GM08714 (cell line): ENCODE data around the gene TSC2.
"Not testable (repeated sequence)": the region's sequence is repeated elsewhere in the genome, so short reads cannot be mapped to it uniquely, and the experiment has no call there.

ENCODE experiments used
- H3K4me3 ChIP-seq: fragments of 200-500 bp; sonication (Bioruptor generic); 2 replicates; pipeline ENCODE4 v1.5.1; 2014; ENCODE audit warnings: mild to moderate bottlenecking, low read length, inconsistent platforms
- ZNF274 ChIP-seq: IDR thresholded peaks from 2 replicates; pipeline ENCODE4 v1.6.1; 2012; ENCODE audit warnings: mild to moderate bottlenecking, low read depth, low read length

Gene TSC2

DNA sequence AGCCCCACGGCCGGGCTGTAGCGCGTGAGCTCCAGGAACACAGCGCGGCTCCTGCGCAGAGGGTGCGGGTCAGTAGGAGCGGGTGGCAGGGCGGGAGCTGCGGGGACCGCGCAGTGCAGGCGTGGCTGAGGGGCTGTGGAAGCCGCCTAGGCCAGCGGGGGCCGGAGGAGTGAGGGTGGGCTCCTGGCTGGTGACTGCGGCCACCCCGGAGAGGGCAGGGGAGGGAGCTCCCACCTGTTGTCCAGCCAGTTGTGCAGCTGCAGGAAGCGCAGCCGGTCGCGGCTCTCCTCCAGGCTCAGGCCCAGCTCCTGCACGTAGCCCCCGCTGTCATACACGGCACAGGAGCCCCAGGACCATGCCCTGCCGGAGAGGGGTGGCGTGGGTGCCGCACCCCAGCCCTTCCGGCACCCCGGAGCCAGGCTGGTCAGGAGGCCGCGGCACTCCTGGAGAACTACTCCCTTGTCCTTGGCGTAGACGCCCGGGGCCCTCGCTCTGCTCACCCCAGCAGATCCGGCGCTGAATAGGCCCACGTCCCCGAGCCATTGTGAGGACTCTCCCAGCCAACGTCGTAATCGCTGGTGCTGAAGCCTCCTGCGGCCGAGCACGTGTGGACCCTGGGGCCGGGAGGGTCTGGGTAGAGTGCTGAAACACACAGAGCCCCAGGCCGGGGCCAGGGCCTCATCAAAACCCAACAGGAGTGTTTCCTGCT, 43.9 kb downstream of the TSC2 start:
- H3K4me3 ChIP-seq = no peak overlapping the region
- TF ChIP-seq ZNF274 = no peak

DNA sequence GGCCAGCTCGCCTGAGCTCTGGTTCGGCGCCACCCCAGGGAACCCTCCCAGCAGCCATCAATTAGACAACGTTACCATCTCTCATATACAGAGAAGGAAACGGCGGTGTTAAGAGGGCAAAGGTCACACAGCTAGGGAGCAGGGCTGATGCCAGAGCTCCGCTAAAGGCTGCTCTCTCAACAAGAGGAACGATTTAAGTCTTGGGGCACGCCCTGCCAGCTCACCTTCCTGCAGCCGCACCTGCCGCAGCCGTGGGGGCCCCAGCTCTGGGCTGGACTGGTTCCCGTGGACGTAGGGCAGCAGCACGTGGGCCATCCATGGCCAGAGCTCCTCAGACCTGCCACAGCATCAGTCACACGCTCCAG, 44.5 kb downstream of the TSC2 start:
- H3K4me3 ChIP-seq = no peak overlapping the region
- no peak for TF ChIP-seq ZNF274

DNA sequence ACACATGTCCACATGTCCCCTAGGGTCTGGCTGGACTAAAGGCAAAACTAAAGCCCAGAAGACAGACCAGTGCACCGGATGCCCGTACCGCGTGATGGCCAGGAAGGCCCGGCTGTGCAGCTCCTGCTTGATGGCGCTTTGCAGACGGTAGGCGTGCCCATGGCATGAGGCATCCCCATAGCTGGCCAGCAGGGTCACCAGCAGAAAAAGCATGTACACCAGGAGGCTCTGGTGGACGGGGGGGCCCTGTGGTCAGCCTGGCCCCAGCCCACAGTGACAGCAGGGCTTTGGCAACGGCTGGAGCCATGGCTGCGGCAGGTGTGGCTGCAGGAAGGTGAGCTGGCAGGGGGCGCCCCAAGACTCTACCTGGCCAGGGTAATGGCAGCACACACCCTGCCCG, 45.1 kb downstream of the TSC2 start:
- H3K4me3 ChIP-seq = no peak overlapping the region
- no peak for TF ChIP-seq ZNF274

DNA sequence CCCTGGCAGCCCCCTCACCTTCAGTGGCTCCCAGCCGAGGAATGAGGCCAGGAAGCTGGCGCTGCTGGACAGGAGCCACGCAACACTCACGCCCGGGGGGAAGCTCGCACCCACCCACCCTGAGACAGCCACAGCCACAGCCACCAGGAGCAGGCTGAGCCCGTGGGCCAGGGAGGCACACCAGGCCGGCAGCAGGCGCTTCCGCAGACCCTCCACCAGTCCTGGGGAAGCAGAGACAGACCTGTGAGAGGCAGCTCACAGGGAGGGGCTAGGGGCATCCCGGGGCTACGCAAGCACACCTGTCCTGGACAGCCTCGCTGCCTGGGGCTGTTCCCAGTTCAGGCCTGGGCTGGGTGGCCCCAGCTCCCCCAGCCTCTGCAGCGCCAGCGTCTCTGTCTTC, 46.0 kb downstream of the TSC2 start:
- no peak for TF ChIP-seq ZNF274
- no peak overlapping the region for H3K4me3 ChIP-seq

DNA sequence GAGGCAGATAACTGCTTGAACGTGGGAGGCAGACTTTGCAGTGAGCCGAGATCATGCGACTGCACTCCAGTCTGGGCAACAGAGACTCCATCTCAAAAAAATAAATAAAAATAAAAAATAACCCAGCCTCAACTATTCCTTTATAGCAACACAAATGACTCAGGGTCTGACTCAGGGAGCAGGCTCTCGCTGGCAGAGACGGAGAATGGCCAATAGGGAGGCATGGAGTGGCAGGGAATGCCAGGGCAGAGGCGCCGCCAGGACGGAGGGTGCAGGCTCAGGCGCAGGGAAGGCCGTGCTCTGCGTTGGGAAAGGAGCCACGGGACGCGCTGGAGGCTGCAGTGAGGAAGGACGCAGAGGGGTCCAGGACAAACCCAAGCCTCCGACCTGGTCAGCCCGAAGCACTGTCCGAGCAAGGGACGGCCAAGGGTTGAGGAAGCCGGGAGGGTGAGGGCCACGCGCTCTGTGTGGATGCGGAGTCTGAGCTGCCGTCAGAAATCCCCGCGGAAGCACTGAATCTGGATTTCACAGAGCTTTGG, 47.6 kb downstream of the TSC2 start:
- no peak for TF ChIP-seq ZNF274
- H3K4me3 ChIP-seq = no peak overlapping the region

DNA sequence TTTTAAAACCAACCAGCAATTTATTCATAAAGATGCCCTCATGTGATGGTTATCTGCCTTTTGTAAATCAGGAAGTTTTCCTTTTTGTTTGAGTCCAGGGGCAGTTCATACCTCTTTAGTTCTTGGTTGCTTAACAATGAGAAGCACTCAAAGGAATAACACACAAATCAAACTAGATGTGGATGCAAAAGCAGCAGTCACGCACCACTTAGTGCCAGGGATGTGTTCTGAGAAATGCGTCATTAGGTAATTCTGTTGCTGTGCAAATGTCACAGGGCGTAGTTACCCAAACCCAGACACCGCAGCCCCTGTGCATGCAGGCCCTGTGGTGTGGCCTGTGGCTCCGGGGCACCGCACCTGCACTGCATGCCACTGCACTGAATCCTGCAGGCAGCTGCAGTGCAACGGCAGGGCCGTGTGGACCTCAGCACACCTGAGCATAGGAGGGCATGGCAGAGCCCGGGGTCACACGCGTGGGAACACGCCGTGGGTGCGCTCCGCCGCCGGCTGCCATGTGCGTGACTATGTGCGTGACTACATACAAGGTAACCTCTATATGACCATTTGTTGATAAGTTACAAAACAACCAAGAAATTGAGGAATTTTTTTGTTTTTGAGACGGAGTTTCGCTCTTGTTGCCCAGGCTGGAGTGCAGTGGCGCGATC, 48.3 kb downstream of the TSC2 start:
- H3K4me3 ChIP-seq = no peak overlapping the region
- no peak for TF ChIP-seq ZNF274

DNA sequence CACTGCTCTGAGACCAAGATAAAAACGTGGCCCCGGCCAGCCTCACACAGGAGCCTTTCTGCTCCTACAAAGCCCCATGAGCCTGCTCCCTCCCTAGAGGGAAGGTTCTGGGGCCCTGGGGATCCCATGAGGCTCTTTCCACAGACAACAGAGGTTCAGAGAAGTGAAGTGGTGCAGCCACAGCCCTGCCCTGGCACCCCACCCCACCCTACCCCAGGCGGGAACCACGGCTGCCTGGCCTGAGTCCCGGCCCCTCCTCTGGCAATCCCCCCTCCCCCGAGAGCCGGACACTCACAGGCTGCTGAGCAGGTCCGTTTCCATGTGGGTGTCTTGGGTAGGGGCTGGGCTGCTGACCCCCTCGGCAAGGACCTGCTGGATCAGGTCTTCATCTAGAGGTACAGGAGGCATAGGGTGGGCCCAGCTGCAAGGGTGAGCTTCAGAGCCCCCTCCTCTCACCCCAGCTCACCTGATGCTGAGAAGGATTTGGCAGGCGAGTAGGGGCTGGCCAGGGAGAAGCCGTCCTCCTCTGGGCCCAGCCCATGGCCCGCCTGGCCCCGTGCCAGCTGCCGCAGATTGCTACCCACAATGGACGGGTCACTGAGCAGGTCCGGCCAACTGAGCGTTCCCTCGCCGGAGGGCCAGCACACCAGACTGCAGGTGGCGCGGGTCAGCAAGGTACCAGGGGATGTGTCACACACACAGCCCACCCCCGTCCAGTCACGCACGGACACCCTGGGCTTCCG, 49.2 kb downstream of the TSC2 start:
- no peak overlapping the region for H3K4me3 ChIP-seq
- no peak for TF ChIP-seq ZNF274

DNA sequence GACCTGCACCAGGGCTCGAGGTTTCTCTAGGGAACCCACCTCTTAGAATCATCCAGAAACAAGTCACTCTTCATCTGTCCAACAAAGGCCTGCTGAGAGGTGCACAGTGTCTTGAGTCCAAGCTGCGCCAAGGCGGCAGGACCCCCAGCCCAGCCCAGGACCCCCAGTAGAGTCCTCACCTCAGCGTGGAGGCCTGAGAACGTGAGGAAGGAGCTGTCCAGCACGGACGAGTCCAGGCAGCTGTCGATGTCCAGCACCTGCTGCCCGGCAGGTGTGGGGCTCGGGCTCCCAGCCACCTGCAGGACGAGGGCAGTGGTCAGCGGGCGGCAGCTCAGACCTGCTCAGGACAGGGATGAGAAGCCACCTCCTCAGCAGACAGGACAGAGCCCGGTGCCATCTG, 49.9 kb downstream of the TSC2 start:
- H3K4me3 ChIP-seq = not testable (repeated sequence)

DNA sequence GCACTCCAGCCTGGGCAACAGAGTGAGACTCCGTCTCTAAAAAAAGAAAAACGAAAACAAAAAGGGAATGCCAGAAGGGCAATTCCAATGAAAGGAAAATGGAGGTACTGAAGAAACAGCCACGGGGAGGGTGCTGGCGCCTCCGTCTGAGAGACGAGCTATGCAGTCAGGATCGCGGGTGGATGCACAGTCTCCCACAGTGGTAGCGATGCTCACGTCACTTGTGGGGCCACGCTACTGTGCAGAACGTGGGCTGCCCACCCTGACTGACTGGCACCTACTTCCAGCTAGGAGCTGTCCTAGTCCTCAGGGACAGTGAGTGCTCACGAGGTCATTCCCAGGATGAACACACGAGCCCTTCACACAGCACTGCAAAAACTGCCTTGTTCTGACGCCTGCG, 53.8 kb downstream of the TSC2 start:
- not testable (repeated sequence) for H3K4me3 ChIP-seq

DNA sequence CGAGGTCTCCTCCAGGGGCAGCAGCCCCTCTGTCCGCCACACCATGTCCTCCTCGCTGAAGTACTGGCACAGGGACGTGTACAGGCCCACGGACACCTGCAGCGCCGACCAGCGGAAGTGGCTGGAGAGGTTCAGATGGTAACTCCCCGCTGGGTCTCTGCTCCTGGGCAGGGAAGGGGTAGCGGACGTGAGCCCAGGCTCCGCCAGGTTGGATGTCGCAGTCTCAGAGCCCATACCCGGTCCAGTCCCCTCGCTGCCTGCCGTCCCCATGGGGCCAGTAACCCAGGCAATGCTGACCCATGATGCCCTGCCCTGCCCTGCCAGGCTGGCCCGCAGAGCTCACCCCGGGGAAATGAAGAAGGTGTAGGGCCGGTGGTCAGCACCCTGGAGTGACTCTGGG, 54.7 kb downstream of the TSC2 start:
- no peak for TF ChIP-seq ZNF274
- no peak overlapping the region for H3K4me3 ChIP-seq

DNA sequence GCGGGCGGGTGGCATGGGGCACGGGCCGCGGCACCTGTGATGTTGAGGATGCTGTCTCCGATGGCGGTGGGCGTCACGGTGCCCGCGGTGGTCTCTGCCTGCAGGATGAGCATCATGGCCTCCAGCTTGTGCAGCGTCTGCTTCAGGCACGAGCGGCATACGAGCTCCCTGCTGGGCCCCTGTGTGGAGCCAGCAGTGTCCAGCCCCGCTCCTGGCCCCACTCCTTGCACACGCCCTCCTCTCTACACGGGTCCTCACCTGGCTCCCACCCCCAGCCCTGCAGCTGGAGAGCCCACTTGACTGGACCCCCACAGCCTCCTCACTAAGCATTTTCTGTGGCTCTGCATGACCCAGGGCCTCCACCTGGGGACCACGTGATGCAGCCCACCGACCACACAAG, 56.7 kb downstream of the TSC2 start:
- not testable (repeated sequence) for H3K4me3 ChIP-seq

DNA sequence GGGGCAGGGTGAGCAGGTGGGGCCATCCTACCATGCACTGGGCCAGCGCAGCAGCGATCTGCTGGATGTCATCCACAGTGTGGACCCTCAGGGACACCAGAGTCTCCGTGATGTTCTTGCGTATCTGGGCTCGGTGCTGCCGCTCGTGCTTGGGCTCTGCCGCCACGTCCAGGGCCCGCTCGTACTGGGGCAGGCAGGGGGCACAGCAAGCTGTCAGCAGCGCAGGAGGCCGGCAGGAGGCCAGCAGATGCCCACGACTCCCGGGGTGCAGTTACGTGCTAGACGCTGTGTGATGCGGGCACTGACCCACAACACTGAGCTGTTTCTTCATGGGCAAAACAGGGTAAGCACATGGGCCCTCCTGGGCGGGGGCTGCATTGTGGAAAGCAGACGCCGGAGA, 57.5 kb downstream of the TSC2 start:
- not testable (repeated sequence) for H3K4me3 ChIP-seq

DNA sequence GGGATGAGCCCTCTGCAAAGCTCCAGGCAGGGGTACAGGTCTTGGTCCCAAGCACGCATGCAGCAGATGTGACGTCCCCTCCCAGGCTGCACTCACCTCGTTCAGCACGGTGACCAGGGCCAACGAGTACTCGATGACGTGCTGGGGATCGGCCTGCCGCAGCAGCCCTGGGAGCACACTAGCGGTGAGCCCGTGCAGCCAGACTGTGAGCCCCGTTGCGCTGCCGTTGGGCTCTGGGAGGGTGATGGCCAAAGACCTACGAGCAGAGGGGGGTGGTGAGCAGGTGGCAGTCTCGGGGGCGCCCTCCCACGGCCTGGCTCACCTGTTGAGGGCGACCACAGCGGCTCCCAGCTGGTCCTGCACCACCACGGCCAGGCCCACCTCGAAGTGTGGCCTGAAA, 58.0 kb downstream of the TSC2 start:
- H3K4me3 ChIP-seq = not testable (repeated sequence)

DNA sequence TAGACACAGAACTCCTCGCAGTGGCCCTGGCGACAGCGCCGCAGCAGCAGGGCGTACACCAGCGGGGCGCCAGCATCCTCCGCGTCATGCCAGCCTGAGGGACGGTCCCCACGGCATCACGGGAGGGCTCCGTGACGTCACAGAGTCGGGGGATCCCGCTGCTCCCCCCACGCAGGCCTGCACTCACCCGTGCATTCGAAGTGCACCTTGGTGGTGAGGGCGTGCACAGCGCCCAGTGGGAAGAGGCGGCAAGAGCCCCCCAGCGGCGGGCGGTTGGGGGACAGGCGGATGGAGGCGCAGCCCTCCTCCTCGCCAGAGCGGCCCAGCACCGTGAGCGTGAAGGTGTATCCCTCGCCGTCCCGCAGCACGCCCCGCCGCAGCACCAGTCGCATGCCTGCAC, 58.4 kb downstream of the TSC2 start:
- H3K4me3 ChIP-seq = not testable (repeated sequence)

DNA sequence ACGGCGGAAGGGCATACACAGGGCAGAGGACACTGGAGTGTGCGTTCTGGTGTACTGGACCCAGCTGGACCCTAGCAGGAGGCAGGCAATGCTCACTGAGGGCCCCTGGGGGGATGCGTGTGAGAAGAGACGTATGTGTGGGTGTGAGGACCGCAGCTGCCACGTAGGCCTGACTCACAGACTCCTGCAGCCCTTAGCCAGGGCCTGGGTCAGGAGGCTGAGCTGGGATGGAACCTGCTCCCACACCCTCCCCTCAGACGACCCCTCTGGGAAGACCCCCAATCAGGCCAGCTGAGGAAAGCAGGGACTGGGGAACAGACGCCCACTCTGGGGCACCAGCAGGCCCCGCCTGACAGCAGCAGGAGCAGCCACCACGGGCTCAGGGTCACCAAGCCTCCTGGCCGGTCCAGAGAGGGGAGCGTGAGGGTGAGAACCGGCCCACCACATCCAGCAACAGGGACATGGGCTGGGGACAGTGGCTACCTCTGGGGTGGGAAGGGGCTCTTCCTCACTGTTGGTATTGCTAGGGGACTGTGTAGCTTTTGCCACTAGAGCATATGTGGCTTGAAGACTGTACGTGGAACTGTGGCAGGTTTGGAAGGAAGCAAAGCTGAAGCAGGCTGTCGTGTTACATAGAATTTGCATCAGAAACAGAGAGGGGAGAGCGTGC, 59.5 kb downstream of the TSC2 start:
- H3K4me3 ChIP-seq = not testable (repeated sequence)

DNA sequence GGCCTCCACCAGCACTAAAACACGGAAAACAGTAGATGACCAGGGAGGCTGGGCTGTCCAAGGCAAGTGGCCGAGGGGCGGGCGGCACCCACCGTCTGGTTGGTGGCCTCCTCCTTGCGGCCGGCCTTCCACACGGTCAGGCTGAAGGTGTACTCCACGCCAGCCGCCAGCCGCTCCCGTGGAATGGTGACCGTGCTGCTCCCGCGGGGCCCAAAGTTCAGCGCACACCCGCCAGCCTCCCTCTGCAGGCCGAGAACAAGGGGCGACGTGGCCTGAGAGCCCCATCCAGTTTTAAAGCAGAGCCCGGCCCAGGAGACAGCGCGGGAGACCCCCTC, 60.0 kb downstream of the TSC2 start:
- H3K4me3 ChIP-seq = not testable (repeated sequence)

DNA sequence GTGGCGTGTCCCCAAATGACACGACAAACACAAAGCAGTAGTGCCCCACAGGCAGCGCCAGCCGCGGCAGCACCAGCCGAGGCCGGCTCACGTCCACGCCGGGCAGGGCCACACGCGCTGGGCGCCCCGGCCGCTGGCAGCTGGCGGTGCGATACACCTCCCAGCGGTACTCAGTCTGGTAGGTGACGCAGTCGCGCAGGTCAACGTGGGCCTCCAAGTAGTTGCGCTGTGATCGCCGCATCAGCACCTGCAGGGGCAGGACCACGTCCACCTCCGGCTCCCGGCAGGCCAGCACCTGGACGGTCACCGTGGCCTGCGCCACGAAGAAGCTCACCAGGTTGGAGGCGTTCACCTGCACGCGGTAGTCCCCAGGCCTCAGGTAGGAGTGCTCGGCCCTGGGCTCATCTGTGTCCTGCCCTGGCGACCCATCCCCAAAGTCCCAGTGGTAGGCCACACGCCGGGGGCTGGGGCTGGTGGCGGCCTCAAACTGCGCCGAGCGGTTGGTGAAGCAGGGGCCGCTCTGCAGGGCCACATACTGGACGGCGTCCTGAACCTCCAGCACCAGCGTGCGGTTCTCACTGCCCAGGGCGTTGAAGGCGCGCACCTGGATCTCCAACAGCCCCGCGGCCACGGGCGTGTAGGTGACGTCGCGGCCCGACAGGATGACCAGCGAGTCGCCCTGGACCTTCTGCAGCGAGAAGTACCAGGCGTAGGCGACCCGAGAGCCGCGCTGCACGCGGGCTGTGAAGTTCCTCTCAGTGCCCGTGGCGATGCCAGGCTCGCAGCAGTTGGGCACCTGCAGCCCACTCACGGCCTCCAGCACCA, 60.9 kb downstream of the TSC2 start:
- not testable (repeated sequence) for H3K4me3 ChIP-seq

DNA sequence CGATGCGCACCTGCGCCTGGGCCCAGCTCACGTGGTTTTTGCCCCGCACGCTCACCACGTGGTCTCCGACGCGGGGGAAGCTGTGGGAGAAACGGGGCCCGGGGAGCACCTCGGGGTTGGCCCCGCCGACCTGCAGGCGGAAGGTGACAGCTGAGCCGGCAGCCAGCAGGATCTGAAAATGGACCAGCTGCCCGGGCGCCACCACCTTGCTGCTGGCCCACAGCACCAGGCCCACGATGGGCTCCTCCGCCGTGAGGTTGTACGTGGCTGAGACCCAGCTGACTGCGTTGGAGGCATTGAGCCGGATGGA, 61.4 kb downstream of the TSC2 start:
- H3K4me3 ChIP-seq = not testable (repeated sequence)

DNA sequence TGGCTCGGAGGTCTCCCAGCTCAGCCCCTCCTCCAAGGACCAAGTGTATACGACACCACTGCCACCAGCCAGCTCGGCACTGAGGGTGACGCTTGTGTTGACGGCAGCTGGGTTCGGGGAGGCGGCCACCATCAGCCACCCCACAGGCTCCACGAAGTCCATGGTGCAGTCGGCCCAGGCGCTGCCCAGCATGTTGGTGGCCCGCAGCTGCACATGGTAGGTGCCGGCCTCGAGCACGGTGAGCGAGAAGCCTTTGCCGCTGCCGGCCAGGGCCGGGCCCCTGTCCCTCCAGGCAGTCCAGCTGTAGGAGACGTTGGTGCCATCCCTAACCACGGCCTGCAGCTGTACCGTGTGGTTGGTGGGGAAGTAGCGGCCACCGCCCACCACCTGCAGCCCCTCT, 62.1 kb downstream of the TSC2 start:
- not testable (repeated sequence) for H3K4me3 ChIP-seq
